ENCODE measurements around the gene MAB21L4.

The MAB21L4 gene

GRCh38 chr2:240876035-240876474, 19.9 kb downstream of the MAB21L4 start:
- DNase-seq, result no peak

- no peak for DNase-seq
Measured at GRCh38 chr2:240875228-240876034, 20.5 kb downstream of the MAB21L4 start.

GRCh38 chr2:240874715-240875227, 21.2 kb downstream of the MAB21L4 start:
- no peak for DNase-seq

GRCh38 chr2:240873805-240874714, 21.9 kb downstream of the MAB21L4 start:
- no peak for DNase-seq

- DNase-seq, result no peak
Measured at GRCh38 chr2:240873098-240873788, 22.7 kb downstream of the MAB21L4 start.

GRCh38 chr2:240872317-240873097, 23.4 kb downstream of the MAB21L4 start:
- no peak for DNase-seq

GRCh38 chr2:240871071-240871958, 24.6 kb downstream of the MAB21L4 start:
- DNase-seq, result no peak

- no peak for DNase-seq
Measured at GRCh38 chr2:240869956-240870875, 25.7 kb downstream of the MAB21L4 start.

GRCh38 chr2:240869109-240869955, 26.6 kb downstream of the MAB21L4 start:
- DNase-seq, result no peak

- no peak for DNase-seq
Measured at GRCh38 chr2:240868286-240869108, 27.5 kb downstream of the MAB21L4 start, which contains the start of gene AGXT. Gene AGXT (plus strand): TSS chr2:240868824. CDS start chr2:240868866, 42 bp downstream.

GRCh38 chr2:240865391-240865790, 30.6 kb downstream of the MAB21L4 start:
- DNase-seq, result no peak

GRCh38 chr2:240864475-240864874, 31.5 kb downstream of the MAB21L4 start:
- DNase-seq, result no peak

GRCh38 chr2:240861547-240861946, 34.4 kb downstream of the MAB21L4 start:
- no peak for DNase-seq

GRCh38 chr2:240858871-240859270, 37.1 kb downstream of the MAB21L4 start:
- no peak for DNase-seq

GRCh38 chr2:240858321-240858720, 37.6 kb downstream of the MAB21L4 start:
- no peak for DNase-seq

- DNase-seq, result no peak
Measured at GRCh38 chr2:240857039-240858008, 38.6 kb downstream of the MAB21L4 start.
